ENCODE measurements around the gene SLC10A1.
"Not testable (repeated sequence)": the region's sequence is repeated elsewhere in the genome, so short reads cannot be mapped to it uniquely, and the experiment has no call there.

SLC10A1 gene

DNA sequence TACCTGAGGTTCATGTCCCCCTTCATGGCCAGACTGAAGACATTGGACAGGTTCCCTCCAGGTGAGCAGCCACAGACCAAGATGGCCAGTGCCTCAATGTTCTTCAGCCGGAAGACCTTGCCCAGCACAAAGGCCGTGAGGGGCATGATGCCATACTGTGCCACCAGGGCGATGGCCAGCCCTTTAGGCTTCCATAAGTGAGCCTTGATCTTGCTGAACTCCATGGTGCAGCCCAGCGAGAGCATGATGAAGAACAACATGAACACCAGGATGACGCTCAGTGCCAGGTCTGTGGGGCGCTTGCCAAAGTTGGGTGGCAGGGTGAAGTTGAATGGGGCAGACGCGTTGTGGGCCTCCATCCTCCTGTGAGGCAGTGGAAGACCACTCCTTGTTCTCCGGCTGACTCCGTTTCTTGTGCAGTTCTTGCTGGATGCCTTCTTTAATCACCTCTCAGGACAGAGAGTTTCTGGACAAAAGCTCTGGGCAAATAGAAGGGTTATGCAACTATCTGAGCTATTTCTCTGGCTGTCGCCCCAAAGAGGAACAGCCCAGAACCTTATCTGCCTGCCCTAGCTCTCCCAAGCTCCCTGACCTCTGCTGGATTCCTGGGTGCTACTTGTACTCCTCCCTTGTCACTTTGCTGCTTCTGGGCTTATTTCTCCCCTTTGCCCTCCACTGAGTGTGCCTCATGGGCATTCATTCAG lies at the start of gene SLC10A1:
TSS of gene SLC10A1 (minus strand) at position 445 of the 704 bp plus-strand sequence. CDS start at position 359, 86 bp downstream.
- DNase-seq (ENCODE audit: low read depth): no peak

DNA sequence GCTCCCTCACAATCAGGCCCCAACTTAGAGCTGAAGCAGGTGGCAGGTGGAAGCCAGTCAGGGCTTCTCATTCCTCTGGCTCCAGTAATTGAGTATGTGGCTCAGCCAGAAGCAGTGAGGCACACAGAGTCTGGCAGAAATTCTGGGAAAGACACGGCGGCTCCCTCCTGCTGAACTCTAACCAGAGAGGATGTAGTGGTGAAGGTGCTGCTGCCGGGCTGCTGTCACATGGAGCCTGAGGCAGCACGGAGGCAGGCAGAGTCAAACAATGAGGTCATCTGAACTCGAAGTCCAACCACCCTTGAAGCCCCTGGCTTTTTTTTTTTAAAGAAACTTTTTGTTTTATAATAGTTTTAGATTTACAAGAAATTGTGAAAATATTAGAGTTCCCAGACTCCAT lies 48.7 kb upstream of the SLC10A1 start:
- no peak for DNase-seq (ENCODE audit: low read depth)

DNA sequence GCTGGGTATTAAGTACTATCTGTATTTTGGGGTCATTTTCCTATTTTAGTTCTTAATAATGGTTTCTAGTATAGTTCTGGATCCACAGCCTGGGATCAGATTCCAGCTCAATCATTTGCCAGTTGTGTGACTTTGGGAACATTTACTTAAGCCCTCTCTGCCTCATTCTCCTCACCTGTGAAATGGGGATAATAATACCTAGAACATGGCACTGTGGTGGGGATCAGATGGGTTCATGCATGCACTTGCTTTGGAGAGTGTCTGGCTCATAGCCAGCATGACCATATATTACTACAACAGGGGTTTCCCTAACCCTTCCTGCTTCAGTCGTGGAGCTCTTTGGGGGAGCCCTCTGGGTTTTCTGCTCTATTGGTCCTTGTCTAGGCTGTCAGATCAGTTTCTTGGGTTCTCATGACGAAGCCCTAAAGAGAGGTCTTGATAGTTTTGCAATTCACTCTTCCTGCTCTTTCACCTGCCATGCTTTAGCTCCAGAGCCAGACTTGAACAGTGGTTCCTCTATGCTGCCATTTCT lies 48.1 kb upstream of the SLC10A1 start:
- DNase-seq (ENCODE audit: low read depth): no peak

DNA sequence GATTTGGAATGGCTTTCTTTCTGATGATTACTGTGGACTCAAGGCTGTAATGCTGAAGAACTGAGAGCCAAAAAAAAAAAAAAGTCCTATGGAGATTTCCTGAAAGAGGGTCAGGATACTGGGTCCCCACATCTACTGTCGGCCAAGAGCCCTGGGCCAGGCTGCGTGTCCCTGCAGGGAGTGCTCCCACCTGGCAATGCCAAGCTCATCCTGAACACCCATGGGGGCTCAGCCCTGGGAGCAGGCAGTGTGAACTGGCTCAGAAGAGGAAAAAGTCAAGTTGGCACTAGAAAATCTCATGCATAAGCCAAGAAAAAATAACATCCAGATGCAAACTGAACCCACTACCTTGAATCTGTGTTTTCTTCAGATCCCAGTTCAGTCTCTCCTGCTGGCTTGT lies 47.1 kb upstream of the SLC10A1 start:
- no peak for DNase-seq (ENCODE audit: low read depth)

DNA sequence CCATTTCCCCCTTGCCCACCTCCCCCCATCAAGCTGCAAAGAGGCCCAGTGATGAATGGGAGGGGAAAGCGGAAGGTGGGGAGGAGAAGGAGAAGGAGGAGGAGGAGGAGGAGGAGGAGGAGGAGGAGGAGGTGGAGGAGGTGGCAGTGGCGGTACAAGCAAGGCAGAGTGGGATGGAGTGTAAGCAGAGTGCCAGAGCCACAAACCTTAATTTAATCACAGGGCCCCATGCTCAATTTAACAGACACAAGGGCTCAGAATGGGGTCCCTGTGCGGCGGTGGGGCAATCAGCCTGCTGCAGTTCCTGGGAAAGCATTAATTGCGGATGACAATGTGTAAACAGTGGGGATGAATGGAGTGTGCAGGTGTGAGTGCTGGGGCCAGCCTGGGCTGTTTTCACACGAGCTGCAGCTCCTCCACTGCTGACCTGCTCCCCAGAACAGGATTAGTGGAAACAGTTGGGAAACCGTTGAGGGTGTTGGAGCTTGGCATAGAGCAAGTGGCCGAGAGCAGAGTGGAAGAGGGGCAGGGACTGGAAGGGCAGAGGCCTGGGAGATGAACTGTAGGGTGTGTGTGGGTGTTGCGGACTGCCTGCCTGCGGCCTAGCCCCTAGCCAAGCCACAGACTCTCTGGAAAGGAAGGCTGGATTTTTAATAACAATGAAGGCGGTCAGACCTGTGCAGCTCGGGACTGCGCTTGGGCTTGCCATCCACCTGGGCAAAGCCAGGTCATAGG lies 45.8 kb upstream of the SLC10A1 start:
- no peak for DNase-seq (ENCODE audit: low read depth)

DNA sequence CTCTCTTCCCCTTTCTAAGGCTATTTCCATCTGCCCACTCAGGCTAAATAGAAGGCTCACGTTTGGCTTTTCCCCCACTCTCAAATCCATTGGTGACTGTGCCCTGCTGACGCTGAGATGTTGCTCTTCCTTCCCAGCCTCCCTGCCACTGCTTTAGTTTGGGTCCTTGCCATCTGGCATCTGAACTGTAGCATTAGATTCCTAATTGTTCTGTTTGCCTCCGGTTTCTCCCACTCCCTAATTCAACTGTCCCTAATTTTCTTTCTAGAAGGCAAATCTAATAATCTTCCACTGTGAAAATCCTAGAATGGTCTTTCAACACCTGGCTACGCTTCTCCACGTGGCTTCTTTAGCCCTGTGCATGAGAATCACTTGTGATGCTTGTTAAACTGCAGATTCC lies 44.6 kb upstream of the SLC10A1 start:
- no peak for DNase-seq (ENCODE audit: low read depth)

DNA sequence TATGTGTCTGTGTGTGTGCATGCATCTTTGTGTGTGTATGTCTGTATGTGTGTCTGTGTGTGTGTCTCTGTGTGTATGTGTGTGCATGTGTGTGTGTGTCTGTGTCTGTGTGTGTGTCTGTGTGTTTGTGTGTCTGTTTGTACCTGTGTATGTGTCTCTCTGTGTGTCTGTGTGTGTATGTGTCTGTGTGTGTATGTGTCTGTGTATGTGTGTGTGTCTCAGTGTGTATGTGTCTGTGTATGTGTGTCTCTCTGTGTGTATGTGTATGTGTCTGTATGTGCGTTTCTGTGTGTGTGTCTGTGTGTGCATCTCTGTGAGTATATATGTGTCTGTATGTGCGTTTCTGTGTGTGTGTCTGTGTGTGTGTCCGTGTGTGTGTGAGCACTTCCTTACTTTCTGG lies 42.6 kb upstream of the SLC10A1 start:
- no peak for DNase-seq (ENCODE audit: low read depth)

DNA sequence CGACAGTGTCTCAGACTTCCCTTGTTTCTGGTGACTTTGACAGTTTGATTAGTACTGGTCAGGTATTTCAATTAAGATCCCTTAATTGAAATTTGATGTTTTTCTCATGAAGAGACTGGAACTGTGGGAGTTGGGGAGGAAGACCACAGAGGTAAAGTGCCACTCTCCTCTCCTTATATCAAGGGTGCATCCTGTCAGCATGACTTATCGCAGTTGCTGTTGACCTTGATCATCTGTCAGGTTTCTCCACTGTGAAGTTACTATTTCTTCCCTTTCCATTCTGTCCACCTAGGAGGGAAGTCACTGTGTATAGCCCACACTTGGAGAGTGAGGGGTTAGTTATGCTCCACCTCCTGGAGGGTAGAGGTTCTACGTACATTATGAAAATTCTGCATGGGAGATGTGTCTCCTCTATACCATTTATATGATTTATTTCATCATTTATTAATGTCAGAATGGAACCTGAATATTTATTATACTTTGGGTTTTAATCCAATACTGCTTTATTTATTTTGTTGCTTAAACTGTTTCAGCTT lies 41.9 kb upstream of the SLC10A1 start:
- no peak for DNase-seq (ENCODE audit: low read depth)

DNA sequence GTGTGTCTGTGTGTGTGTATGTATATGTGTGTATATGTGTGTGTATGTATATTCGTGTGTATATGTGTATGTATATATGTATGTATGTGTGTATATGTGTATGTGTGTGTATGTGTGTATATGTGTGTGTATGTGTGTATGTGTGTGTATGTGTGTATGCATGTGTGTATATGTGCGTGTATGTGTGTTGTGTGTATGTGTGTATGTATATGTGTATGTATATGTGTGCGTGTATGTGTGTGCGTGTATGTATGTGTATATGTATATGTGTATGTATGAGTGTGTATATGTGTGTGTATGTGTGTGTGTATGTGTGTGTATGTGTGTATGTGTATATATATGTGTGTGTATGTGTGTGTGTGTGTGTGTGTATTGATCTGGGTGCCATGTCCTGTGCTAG lies 31.8 kb upstream of the SLC10A1 start:
- no peak for DNase-seq (ENCODE audit: low read depth)

DNA sequence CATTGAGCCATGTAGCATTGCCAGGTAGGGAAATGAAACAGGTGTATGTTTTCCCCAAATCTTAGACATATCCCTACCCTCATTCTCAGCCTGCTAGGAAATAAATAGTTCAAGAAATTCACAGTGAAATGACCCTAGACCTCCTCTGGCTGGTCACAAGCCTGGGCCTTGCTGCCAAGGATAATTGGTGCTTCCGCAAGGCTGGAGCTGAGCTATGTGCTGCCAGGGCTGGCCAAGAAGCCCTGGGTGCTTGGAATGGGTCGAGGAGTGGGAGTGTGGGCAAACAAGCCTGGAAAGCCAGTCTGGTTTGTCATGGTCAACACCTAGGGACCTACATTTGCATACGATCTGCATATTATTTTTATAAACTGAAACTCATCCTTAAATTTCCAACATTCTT lies 31.3 kb upstream of the SLC10A1 start:
- DNase-seq (ENCODE audit: low read depth): no peak

DNA sequence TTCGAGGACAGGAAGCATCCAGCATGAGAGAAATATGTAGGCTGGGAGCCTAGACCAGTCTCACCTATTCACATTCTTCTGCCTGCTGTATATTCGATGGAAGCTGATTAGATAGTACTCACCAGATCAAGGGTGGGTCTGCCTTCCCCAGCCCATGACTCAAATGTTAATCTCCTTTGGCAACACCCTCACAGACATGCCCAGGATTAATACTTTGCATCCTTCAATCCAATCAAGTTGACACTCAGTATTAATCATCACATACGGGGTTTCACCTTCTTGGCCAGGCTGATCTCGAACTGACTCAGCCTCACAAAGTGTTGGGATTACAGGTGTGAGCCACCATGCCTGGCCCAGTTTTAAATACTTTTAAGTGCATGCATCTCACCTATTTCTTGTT lies 30.5 kb upstream of the SLC10A1 start:
- DNase-seq (ENCODE audit: low read depth): no peak

DNA sequence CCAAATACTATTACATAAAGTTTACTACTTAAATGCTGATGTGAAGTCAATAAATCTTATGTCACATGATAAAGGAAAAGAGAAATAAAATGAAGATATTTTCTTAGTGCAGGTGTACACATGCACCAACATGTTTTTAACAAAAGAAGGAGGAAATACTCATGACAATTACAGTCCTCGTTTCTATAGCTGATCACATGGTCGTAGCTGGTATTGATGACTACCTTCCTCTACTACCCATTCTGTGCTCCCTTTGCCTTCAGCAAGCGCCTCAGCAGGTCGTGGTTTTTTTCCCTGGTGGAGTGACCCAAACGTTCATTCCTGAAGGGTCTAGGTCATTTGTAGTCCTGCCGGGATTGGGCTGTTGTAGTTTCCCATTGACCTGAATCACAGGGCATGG lies 25.4 kb upstream of the SLC10A1 start:
- no peak for DNase-seq (ENCODE audit: low read depth)

DNA sequence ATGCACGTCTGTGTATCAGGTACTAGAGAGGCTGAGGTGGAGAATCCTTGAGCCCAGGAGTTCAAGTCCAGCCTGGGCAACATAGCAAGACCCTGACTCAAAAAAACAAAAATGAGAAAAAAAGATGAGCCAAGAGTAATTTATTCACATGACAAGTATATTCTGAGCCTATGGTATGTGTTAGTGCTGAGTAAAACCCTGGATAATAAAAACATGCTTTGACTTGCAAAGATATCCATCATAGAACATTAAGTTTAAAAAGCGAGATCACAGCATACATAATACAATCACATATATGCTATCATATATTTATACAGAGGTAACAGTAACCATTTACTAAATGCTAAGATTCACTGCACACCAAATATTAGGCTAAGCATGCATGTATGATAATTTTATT lies 23.9 kb upstream of the SLC10A1 start:
- DNase-seq (ENCODE audit: low read depth): no peak

DNA sequence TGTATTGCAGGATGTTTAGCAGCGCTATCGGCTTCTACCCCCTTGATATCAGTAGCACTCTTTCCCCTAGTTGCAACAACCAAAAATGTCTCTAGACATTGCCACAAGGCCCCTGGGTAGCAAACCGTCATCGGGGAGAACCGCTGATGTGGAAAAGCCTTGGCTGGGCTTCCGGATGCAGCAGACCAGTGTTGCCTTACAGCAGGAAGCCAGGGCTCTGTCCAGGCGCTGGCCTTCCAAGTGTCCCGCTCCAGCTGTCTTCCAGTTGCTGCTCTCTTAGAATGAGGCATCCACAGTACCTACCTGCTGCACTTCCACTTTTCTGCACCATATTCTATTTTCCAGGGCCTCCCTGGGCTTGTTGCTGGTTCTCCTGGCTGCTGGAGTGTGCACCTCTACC lies 22.6 kb upstream of the SLC10A1 start:
- no peak for DNase-seq (ENCODE audit: low read depth)

DNA sequence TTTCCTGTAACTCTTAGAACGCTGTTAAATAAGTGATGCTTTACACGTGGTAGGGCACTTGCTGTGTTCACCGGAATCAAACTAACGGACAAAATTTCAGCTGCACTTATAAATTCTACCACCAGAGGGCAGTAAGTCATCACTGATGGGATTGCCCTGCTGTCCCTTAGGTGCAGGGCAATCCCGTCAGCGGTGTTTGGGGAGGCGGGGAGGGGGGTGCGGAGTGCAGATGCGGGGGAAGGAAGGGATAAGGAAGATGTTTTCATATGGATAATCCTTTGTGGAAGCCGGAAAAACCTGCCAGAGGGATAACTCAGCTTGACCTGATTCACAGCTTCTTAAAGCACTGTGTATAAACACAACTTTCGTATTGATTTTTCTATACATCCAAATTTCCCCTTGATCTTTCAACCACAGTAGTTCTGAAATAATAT lies 21.7 kb upstream of the SLC10A1 start:
- no peak for DNase-seq (ENCODE audit: low read depth)

DNA sequence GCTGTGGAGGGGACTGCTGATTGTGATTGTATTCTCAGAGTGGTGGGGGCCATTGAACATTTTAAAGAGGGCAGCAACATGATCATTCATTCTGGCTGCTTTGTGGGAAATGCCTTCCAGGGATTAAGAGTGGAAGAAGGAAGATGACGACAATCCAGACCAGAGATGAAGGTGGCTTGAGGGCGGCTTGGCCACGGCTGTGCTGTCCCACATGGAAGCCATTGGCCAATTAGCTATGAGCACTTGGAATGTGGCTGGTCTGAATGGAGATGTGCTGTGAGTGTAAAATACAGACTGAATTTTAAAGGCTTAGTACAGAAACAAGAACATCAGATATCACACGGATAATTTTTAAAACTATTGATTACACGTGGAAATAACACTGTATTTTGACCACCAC lies 19.2 kb upstream of the SLC10A1 start:
- no peak for DNase-seq (ENCODE audit: low read depth)

DNA sequence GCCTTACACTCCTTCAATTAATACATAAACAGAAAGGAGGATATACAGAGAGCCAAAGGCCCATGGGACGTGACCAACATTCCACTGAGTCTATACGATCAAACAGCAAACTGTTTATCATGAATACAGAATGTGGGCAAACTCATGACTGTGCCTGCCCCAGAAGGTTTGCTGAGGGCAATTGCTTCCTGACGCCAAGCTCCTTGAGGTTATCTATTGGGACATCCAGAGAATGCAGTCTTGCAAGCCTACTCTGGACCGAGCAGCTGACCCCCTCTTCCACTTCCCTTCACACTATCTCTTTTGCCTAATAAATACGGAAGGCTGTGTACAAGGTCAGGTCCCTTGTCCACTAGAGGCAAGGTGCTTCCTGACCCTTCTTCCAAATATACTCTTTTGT lies 18.5 kb upstream of the SLC10A1 start:
- no peak for DNase-seq (ENCODE audit: low read depth)

DNA sequence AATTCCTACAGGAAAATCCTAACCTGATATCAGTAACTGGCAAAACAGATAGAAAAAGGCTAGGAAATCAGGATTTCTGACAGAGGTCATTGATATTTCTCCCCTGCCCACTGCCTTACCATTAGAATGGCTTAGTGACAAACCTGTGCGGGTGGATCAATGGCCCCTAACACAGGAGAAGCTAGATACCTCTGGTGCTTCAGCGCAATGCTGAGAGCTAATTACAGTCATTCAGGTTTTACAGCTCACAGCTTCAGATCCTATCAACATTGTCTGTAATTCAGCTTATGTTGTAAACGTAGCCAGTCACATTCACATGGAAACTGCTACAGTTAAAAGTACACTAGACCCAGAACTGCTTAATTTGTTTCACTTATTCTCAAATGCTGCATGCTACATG lies 17.4 kb upstream of the SLC10A1 start:
- no peak for DNase-seq (ENCODE audit: low read depth)

DNA sequence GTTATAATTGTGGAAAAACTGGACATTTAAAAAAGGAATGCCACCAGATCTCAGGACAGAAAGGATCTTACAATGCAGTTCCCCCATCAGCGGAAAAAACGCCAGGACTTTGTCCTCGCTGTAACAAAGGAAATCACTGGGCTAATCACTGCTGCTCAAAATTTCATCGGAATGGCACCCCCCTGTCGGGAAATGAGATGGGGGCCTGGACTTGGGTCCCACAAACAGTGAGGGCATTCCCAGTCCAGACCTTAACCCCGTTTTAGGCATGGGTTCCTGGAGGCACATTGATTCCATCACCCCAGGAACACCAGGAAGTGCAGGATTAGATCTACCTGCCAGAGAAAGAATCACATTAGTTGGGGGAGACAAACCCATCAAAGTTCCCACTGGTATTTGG lies 16.3 kb upstream of the SLC10A1 start:
- not testable (repeated sequence) for DNase-seq (ENCODE audit: low read depth)

DNA sequence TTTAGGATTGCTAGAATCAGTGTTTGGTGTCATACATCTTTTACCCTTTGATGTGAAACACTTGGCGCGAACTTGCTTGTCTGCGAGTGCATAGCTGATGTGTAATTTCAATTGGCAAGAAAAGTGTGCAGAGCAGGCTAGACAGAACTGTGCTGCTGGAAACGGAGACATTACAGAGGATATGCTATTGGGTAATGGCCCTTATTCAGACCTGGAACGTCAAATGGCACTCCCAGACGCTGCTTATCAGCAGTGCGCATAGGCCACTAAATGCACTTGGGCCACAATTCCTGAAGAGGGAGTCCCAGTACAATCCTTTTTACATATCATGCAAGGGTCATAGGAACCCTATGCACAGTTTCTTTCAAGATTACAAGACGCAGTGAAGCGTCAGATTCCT lies 15.7 kb upstream of the SLC10A1 start:
- DNase-seq (ENCODE audit: low read depth): no peak

DNA sequence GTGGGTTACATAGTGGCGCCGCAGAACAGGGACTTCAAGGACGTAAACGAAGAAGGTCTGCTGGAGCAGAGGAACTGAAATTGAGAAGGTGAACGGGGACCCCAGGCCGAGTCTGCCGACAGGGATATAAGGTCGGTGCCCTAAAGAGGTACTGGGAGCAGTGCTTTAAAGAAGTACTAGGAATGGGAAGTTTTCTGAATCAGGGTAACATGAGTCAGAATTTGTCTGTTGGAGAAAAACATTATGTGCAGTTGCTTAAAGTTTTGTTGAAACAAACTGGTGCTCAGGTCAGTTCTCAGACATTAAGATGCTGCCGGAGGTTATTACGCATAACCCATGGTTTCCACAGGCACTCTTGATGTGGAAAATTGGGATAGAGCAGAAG lies 14.8 kb upstream of the SLC10A1 start:
- no peak for DNase-seq (ENCODE audit: low read depth)

DNA sequence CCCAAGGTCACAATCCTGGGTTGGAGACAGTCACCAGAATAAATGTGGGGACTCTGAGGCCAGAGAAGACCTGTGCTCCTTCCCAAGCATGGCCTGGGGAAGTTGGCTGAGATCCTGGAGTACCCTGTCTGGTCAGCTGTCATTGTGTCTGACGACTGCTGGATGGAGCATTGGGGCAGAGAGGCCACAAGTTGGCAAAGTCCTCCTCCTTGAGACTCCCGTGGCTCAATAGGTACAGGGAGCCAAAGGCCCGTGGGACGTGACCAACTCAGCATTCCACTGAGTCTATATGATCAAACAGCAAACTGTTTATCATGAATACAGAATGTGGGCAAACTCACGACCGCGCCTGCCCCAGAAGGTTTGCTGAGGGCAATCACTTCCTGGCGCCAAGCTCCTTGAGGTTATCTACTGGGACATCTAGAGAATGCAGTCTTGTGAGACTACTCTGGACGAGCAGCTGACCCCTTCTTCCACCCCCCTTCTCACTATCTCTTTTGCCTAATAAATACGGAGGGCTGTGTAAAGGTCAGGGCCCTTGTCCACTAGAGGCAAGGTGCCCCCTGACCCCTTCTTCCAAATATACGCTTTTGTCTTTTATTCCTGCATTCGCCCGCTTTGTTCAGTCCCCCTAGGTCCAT lies 14.3 kb upstream of the SLC10A1 start:
- DNase-seq (ENCODE audit: low read depth): no peak

Measured in stimulated activated CD8-positive, alpha-beta memory T cell treated with anti-CD3 and anti-CD28 coated beads, Interleukin-12 subunit alpha, Interleukin-12 subunit beta, amount 100 ng/mL, for 4 hours (primary cell).